ENCODE results near the gene CD8A. TPM values are rescaled to one million over a fixed set of nuclear protein-coding genes. Genes with fewer than 3 reads are reported as not detected.
"Not testable (repeated sequence)": the region's sequence is repeated elsewhere in the genome, so short reads cannot be mapped to it uniquely, and the experiment has no call there.

CD8A gene
- total RNA-seq, 2 donors from 2014 or later, result 1.6 to 3.2 TPM

DNA sequence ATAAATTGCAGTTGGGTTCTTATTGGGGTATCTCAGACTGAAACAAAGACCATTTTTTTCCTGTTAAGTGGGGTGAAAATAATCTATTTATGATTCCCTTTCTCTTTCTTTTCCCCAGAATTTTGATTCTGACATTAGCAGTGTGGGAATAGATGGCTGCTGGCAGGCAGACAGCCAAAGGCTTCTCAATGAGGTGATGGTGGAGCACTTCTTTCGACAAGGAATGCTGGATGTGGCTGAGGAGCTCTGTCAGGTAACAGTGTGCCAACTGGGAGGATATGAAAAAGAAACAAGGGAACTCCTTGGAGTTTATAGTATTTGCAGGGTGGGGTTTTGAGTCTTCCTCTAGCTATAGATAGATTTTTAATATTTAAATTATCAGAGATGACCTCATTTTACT, 38.9 kb downstream of the CD8A start:
- intact Hi-C loops (cut with DNase I, micrococcal nuclease), result no loop called here
- ATAC-seq (no peak), DNase-seq (no peak)

DNA sequence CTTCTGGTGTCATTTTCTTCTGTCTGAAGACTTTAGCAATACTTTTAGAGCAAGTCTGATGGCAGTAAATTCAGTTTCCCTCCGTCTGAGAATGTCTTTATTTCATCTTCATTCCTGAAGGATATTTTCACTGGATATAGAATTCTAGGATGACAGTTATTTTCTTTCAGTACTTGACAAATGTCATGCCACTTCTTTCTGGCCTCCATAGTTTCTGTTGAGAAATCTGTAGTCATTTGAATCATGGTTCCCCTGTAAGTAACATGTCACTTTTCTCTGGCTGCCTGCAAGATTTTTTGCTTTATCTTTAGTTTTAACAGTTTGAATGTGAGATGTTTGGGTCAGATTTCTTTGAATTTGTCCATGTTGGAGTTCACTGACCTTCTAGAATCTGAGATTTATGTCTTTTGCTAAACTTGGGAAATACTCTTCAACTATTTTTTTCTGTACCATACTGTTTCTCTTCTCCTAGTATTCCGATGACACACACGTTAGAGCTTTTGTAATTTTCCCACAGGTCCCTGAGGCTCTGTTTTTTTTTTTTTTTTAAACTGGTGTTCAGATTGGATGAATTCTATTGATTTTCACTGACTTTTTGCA, 40.4 kb downstream of the CD8A start:
- intact Hi-C loops (cut with DNase I, micrococcal nuclease), result no loop called here
- DNase-seq, result no peak
- no peak for ATAC-seq

DNA sequence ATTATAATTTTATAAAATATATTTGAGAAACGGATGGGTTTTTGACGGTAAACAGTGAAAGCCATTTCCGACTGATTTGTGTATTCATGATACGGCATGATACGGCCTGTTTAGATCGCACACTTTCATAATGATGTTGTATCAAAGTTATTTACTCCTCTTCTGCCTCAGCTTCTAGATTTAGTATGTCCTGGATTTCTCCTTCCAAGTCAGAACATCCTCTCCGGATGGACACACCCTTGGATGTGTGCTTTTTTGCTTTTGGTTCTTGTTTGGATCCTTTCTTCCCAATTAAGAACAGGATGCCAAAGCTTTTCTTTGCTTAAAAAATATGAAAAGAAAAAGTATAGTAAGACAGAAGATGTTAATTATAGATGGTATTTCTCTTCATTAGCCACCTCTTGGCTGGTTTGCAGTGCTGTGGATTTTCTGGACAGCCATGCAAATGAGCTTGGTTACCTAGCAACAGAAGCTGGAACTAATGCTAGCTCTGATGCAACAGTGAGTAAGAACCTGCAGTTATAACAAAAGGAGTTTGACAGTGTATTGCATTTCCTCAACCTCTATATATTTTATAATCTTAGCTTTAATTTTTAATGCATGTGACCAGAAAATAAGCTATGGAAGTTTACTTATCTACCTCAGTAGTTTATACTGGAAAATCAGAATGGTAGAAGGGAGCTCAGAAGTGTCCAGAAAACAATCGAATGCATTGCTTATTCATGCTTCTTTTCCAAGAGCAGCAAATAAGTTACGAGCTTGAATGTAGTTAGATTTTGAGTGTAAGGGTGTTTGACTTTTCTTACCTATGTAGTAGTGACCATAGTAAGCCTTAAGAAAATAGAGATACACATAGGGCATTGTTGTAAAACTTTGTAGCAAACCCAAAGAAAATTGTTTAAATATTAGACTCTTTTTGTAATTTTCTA, 42.7 kb downstream of the CD8A start:
- intact Hi-C loops (cut with DNase I, micrococcal nuclease), result no loop called here
- peak; percentile 44 for ATAC-seq
- no peak for DNase-seq

DNA sequence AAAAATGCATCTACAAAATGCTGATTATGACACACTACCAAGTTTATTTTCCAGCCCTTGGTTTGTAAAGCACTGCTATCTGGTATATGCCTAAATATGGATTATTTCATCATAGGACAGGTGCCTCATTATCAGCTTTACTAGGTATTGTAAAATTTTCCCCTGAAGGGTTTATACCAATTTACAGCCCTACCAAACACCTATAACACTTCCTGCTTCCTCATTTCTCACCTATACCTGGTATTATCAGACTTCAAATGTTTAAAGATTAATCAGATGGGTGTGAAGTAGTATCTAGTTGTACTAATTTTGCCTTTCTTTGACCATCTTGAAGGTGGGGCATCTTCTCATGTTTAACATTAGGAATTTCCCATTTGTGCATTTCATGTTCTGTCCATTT, 43.8 kb downstream of the CD8A start:
- DNase-seq (no peak), ATAC-seq (peak; percentile 94)
- intact Hi-C loops (cut with DNase I, micrococcal nuclease), result no loop called here

DNA sequence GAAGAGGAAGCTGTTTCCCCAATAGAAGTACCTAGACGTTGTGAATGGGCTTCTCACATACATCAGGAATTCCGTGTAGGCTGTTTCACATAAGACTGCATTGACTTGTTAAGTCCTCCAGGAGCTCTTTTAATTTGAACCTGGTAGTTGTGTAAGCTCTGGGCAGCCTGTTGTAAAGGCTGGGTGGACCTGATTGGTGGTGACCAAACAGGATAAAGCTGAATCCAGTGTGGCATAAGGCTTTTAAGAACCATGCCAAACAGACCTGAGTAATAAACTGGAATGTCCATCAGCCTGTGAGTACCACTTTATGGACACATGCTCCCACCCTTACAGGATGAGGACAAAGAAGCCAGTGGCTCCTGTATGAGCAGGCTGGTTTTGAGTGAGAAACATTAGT, 46.6 kb downstream of the CD8A start:
- intact Hi-C loops (cut with DNase I, micrococcal nuclease), result no loop called here
- ATAC-seq, result peak; percentile 25
- DNase-seq, result no peak

DNA sequence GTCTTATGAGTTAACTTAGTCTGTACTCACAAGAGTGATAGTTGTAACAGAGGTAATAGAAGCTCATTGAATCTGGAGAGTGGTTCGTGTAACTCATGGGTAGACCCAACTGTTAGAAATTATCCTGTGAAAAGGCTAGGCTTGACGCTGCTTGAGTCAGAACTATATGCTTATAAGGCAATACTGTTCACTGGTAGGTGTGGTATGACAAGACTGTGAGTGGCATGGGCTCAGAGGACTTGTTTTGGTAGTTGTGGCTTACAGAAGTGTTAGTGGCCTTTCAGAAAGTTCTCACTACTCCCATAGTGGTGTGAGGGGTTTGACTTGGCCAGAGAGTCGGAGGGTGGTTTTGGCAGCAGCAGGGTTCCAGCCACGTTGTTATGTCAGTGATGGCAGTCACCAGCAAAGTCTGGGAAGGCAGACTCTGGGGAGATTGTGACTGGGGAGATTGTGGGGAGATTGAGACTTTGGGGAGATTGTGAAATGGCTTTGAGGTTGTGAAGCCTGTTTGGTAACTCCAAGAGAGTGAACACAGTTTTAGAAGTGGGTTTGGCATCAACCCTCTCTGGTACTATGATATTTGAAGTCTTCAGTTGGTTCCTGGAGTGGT, 48.7 kb downstream of the CD8A start:
- ATAC-seq; DNase-seq; intact Hi-C loops (cut with DNase I, micrococcal nuclease): not testable (repeated sequence)

DNA sequence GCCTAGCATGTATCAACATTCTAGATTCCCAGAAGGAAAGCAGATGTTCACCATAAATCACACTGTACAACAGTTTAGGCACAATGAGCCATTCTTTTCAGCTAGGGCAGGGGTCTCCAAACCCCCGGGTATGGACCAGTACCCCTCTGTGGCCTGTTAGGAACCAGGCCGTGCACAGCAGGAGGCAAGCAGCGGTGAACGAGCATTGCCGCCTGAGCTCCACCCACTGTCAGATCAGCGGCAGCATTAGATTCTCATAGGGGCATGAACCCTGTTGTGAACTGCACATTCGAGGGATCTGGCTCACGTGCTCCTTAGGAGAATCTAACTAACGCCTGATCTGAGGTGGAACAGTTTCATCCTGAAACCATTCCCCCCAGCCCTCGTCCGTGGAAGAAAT, 50.8 kb downstream of the CD8A start:
- intact Hi-C loops (cut with DNase I, micrococcal nuclease), result not testable (repeated sequence)

DNA sequence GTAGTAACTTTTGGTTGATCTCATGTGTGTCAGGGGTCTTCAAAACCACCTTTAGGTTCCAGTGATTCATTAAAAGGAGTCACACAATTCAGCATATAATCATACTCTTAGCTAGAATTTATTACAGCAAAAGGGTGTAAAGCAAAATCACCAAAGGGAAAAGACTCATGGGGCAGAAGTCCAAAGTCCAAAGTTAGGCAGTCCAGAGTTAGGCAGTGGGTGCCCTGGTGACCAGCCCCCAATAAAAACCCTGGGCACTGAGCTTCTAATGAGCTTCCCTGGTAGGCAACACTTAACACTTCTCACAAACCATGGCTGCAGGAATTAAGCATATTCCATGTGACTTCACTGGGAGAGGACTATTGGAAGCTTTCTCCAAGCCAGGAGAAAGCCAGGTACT, 51.2 kb downstream of the CD8A start:
- ATAC-seq, result peak; percentile 76
- intact Hi-C loops (cut with DNase I, micrococcal nuclease); DNase-seq: not testable (repeated sequence)

More for the DNA sequence above, 50.8 kb downstream of the CD8A start:
- not testable (repeated sequence) for ATAC-seq, DNase-seq

DNA sequence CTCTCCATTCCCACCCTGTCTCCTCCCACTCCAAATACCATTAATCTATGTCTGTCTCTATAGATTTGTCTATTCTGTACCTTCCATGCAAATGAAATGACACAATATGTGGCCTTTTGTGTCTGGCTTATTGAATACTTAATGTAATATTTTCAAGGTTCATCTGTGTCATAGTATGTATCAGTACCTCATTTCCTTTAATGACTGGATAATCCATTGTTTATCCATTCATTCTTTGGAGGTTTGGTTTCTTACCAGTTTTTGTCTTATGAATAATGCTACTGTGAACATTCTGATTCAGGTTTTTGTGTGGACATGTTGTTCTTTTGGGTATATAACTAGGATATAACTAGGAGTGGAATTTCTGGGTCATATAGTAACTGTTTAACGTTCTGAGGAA, 55.8 kb downstream of the CD8A start:
- intact Hi-C loops (cut with DNase I, micrococcal nuclease); DNase-seq; ATAC-seq: not testable (repeated sequence)

Other genes starting within 250 kb of the CD8A start
- 100 to 1,000 TPM; 173 to 190 TPM for gene CHMP3, start 227.5 kb downstream of the CD8A start, total RNA-seq
- 10 to 100 TPM; 72.3 to 74.2 TPM for gene RNF103, start 167.0 kb downstream of the CD8A start, total RNA-seq
- gene RMND5A, start 70.6 kb downstream of the CD8A start, total RNA-seq, result 10 to 100 TPM; 64.0 to 77.8 TPM
- 1 to 10 TPM; 1.3 TPM for gene CD8B, start 71.0 kb upstream of the CD8A start, total RNA-seq
- gene RGPD1, start 151.2 kb upstream of the CD8A start, total RNA-seq, result under 1 TPM in 1 of 2 donors, not detected in 1; 0.36 TPM
- gene PLGLB1, start 230.9 kb upstream of the CD8A start, total RNA-seq, result 1 to 10 TPM; 1.6 to 1.9 TPM

Data from left colon (tissue), 2 donors.